Lower lobe of right lung (tissue), 2 donors: ENCODE measurements around the gene ASB9. TPM values are rescaled to one million over a fixed set of nuclear protein-coding genes. Genes with fewer than 3 reads are reported as not detected.

ENCODE experiments used
- ATAC-seq, 2 donors: fragments of 200-7000 bp; cut with Tn5 transposase; one replicate each; pipeline ENCODE4 v1.9.1; 2020 to 2022; ENCODE audit warnings: mild to moderate bottlenecking in 2 of 2, moderate library complexity in 2 of 2
- DNase-seq: peaks from one replicate; pipeline ENCODE4 v3.0.0-alpha.2; 2020
- H3K27ac ChIP-seq: fragments of 200-600 bp; one replicate; pipeline ENCODE4 v1.8.0; 2022
- H3K27me3 ChIP-seq: fragments of 200-600 bp; one replicate; pipeline ENCODE4 v1.8.0; 2022; ENCODE audit warnings: low read depth
- H3K36me3 ChIP-seq: fragments of 200-600 bp; one replicate; pipeline ENCODE4 v1.8.0; 2022; ENCODE audit warnings: mild to moderate bottlenecking
- H3K4me1 ChIP-seq: fragments of 200-600 bp; one replicate; pipeline ENCODE4 v1.8.0; 2022
- H3K4me3 ChIP-seq: fragments of 200-600 bp; one replicate; pipeline ENCODE4 v1.8.0; 2022; ENCODE audit warnings: mild to moderate bottlenecking
- H3K9me3 ChIP-seq: fragments of 200-600 bp; one replicate; pipeline ENCODE4 v1.8.0; 2022
- intact Hi-C: fragments of 100-400 bp; cut with DNase I; formaldehyde crosslinking; loops from one replicate; pipeline ENCODE4 v1.11.0; 2022
- total RNA-seq: library from RNA; stranded (reverse); fragmentation: NEBNext Ultra II Directional; extraction: Animal tissue kit (Norgen Biotek cat#: 25700); gene quantifications from one replicate; pipeline ENCODE4 v1.2.1, GENCODE V29; 2021
- TF ChIP-seq, protein P1 (sequence below): fragments of 200-600 bp; IDR thresholded peaks from one replicate; pipeline ENCODE4 v1.8.0; 2022; ENCODE audit warnings: antibody characterized with exemption, mild to moderate bottlenecking
- donor health status: DM: no; HTN: yes; CAD: no; lungs with severe emphysema.

Gene ASB9
- total RNA-seq, 1 donor from 2014 or later, result 6.0 TPM

DNA sequence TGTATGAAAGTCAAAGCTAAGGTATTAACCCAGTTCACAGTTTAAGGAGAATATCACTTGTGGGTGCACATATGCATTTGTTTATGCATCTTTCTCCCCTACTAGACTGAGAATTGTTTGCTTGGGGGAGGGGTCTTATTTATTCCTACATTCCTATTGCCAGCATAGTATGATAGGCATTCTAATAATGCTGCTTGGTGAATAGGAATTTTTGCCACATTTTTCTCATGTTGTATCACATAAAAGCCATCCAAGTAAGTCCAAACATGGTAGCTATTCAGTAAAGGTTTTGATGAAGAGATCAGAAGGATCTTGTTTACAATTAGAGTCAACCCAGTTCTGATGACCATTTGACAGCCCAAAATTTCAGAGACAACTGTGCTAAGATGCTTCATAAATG is 48.6 kb downstream of the ASB9 start:
- Histone ChIP-seq H3K27me3 (no peaks in the 10 kb centered on the region), H3K9me3 (no peaks in the 10 kb centered on the region), H3K27ac (no peak overlapping the region), H3K4me1 (no peaks in the 10 kb centered on the region), H3K36me3 (no peaks in the 10 kb centered on the region), H3K4me3 (no peak overlapping the region)
- ATAC-seq (no peak), DNase-seq (no peak)
- intact Hi-C loops, result no loop called here
- TF ChIP-seq, protein P1, sequence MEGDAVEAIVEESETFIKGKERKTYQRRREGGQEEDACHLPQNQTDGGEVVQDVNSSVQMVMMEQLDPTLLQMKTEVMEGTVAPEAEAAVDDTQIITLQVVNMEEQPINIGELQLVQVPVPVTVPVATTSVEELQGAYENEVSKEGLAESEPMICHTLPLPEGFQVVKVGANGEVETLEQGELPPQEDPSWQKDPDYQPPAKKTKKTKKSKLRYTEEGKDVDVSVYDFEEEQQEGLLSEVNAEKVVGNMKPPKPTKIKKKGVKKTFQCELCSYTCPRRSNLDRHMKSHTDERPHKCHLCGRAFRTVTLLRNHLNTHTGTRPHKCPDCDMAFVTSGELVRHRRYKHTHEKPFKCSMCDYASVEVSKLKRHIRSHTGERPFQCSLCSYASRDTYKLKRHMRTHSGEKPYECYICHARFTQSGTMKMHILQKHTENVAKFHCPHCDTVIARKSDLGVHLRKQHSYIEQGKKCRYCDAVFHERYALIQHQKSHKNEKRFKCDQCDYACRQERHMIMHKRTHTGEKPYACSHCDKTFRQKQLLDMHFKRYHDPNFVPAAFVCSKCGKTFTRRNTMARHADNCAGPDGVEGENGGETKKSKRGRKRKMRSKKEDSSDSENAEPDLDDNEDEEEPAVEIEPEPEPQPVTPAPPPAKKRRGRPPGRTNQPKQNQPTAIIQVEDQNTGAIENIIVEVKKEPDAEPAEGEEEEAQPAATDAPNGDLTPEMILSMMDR, result no peak

DNA sequence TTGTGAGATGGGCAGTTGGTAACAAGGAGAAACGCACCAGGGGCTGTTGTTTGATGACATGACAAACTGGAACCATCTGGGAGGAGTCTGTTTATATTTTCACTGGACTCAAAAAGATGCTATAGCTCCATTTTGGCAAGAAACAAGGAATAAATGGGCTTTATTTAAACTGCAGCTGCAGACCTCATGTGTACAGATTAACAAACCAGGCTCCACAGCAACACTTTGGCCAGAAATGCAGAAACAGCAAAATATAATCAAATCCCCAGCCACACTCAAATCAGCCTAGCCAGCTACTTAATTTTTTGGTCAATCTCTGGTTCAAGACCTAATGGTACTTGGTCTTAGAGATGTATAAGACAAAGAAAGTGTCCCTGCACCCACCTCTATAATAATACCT is 52.7 kb downstream of the ASB9 start:
- no peaks in the 10 kb centered on the region for H3K27me3 ChIP-seq
- no peak overlapping the region for H3K27ac ChIP-seq
- intact Hi-C loops, result no loop called here
- H3K4me1 ChIP-seq, result no peaks in the 10 kb centered on the region
- ATAC-seq, result no peak
- TF ChIP-seq, protein P1, result no peak
- no peak overlapping the region for H3K4me3 ChIP-seq
- no peaks in the 10 kb centered on the region for H3K36me3 ChIP-seq
- DNase-seq, result no peak
- no peaks in the 10 kb centered on the region for H3K9me3 ChIP-seq

DNA sequence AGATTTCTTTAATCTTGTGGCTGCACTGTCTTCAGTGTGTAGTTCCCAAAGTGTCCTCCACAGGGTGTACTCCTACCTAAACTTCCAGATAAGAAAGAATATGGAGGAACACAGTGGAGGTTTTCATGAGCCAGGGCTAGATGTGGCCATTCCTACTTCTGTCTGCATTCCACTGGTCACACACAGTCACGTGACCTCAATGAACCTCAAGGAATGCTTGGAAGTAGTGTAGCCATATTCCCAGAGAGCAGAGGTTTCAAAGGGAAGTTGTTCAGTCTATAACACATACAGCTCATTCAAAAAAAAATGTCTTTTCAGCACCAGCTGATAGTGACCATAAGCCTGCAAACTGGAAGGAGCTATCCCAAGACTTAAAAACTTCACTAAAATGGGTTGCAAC is 53.6 kb downstream of the ASB9 start:
- Histone ChIP-seq H3K4me3 (no peak overlapping the region), H3K4me1 (no peaks in the 10 kb centered on the region), H3K9me3 (no peaks in the 10 kb centered on the region), H3K27me3 (no peaks in the 10 kb centered on the region), H3K27ac (no peak overlapping the region), H3K36me3 (no peaks in the 10 kb centered on the region)
- TF ChIP-seq, protein P1, result no peak
- DNase-seq, result no peak
- intact Hi-C loops, result no loop called here
- no peak for ATAC-seq

DNA sequence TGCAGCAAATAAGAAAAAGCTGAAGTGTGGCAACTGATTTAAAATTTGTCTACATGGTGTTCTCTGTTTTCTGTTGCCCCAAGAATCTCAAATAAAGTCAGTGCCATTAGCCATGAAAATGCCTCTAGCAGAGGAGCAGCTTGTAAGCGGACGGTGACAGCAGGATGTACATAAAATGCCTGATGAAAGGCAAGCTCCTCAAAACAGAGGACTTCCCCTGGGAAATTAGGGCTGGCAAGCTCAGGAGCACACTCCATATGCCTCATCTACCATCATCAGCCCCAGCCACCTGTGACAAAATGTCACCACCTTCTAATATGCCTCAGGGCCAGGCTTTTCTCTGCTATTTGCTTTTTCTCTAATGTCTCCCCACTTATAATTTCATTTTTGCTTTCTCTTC is 54.5 kb downstream of the ASB9 start:
- H3K27me3 ChIP-seq, result no peaks in the 10 kb centered on the region
- no peak for ATAC-seq
- TF ChIP-seq, protein P1, result no peak
- no peak overlapping the region for H3K27ac ChIP-seq
- H3K9me3 ChIP-seq, result no peaks in the 10 kb centered on the region
- H3K36me3 ChIP-seq, result no peaks in the 10 kb centered on the region
- intact Hi-C loops, result no loop called here
- no peak overlapping the region for H3K4me3 ChIP-seq
- no peaks in the 10 kb centered on the region for H3K4me1 ChIP-seq
- no peak for DNase-seq

DNA sequence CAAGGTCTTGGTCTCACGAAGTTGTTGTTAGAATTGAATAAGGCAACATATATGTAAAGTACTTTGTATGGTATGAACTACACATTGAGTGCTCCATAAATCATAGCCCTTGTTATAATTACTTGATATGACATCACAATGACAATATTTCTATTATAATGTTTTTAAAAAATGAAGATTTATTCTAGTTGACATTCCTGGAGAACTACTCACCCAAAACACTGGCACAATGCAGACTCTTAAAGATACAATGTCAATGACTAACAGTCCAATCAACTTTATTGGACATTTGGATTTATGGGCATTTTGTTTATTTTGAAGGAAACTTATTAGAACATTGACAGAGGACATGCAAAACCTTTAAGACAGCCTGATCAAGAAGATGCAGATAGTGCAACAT is 55.3 kb downstream of the ASB9 start:
- H3K27me3 ChIP-seq, result no peaks in the 10 kb centered on the region
- H3K9me3 ChIP-seq, result no peaks in the 10 kb centered on the region
- H3K27ac ChIP-seq, result no peak overlapping the region
- TF ChIP-seq, protein P1, result no peak
- ATAC-seq (no peak), DNase-seq (no peak)
- no peaks in the 10 kb centered on the region for H3K4me1 ChIP-seq
- no peak overlapping the region for H3K4me3 ChIP-seq
- intact Hi-C loops, result no loop called here
- H3K36me3 ChIP-seq, result no peaks in the 10 kb centered on the region

DNA sequence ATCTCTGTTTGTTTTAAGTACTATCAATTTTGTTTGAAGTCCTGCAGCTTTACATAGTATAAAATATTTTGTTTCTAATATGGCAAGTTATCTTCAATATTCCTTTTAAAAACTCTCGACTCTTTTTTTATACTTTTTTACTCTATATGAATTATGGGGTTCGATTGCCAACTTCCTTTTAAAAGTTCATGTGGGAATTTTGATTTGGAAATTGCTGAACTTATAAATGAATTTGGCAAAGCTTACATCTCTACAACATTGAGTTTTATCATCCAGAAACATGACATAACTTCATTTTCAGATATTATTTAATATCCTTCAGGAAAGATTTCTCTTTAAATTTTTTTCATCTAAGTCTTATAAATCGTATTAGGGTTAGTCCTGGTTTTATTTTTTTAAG is 60.8 kb downstream of the ASB9 start:
- H3K36me3 ChIP-seq, result no peaks in the 10 kb centered on the region
- intact Hi-C loops, result no loop called here

More for the DNA sequence above, 60.8 kb downstream of the ASB9 start:
- H3K27ac ChIP-seq, result no peak overlapping the region
- no peak overlapping the region for H3K4me3 ChIP-seq
- TF ChIP-seq, protein P1, result no peak
- no peaks in the 10 kb centered on the region for H3K9me3 ChIP-seq
- no peaks in the 10 kb centered on the region for H3K4me1 ChIP-seq
- no peak for ATAC-seq
- DNase-seq, result no peak
- no peaks in the 10 kb centered on the region for H3K27me3 ChIP-seq
